Liver (tissue), 3 donors: ENCODE measurements around the gene APLN.

Experiments used
- CTCF ChIP-seq: fragments of 150-350 bp; IDR thresholded peaks from 2 replicates; pipeline ENCODE4 v1.5.1; 2017; ENCODE audit warnings: improper control_type of control experiment, low read depth, low read length; ENCODE audit not compliant: missing input control
- EGR1 ChIP-seq, 2 donors: IDR thresholded peaks; 2 replicates each; pipeline ENCODE4 v1.6.1; 2016 to 2018; ENCODE audit warnings: antibody characterized with exemption in 2 of 2, low read depth in 2 of 2
- FOXA1 ChIP-seq: IDR thresholded peaks from 2 replicates; pipeline ENCODE4 v1.6.1; 2016; ENCODE audit warnings: antibody characterized with exemption
- FOXA2 ChIP-seq: IDR thresholded peaks from 2 replicates; pipeline ENCODE4 v1.6.1; 2016; ENCODE audit warnings: antibody characterized with exemption
- GABPA ChIP-seq, 2 donors: IDR thresholded peaks in 1 of 2; conservative IDR thresholded peaks in 1 of 2; 2 replicates each; pipeline ENCODE4 v1.6.1; 2016; ENCODE audit warnings: antibody characterized with exemption in 2 of 2, mild to moderate bottlenecking in 1 of 2, moderate library complexity in 1 of 2
- HNF4A ChIP-seq, 2 donors: conservative IDR thresholded peaks; 2 replicates each; pipeline ENCODE4 v1.6.1; 2016; ENCODE audit warnings: antibody characterized with exemption in 2 of 2, mild to moderate bottlenecking in 2 of 2
- HNF4G ChIP-seq: IDR thresholded peaks from 2 replicates; pipeline ENCODE4 v1.6.1; 2016; ENCODE audit warnings: antibody characterized with exemption
- MAX ChIP-seq: IDR thresholded peaks from 2 replicates; pipeline ENCODE4 v1.6.1; 2016; ENCODE audit warnings: antibody characterized with exemption
- RAD21 ChIP-seq, 2 donors: IDR thresholded peaks; 2 replicates each; pipeline ENCODE4 v1.6.1; 2016; ENCODE audit warnings: antibody characterized with exemption in 2 of 2, mild to moderate bottlenecking in 2 of 2
- REST ChIP-seq: IDR thresholded peaks from 2 replicates; pipeline ENCODE4 v1.6.1; 2016; ENCODE audit warnings: antibody characterized with exemption, mild to moderate bottlenecking
- SP1 ChIP-seq: IDR thresholded peaks from 2 replicates; pipeline ENCODE4 v1.6.1; 2018; ENCODE audit warnings: antibody characterized with exemption, mild to moderate bottlenecking
- TAF1 ChIP-seq: conservative IDR thresholded peaks from 2 replicates; pipeline ENCODE4 v1.6.1; 2016; ENCODE audit warnings: antibody characterized with exemption, mild to moderate bottlenecking
- YY1 ChIP-seq: IDR thresholded peaks from 2 replicates; pipeline ENCODE4 v1.6.1; 2016; ENCODE audit warnings: antibody characterized with exemption, mild to moderate bottlenecking
- ZBTB33 ChIP-seq: IDR thresholded peaks from 2 replicates; pipeline ENCODE4 v1.6.1; 2016; ENCODE audit warnings: antibody characterized with exemption
- donor health status: healthy.
- donor health status: healthy.

GRCh38 chrX:129700536-129700935 lies 45.8 kb upstream of the APLN start:
- TF ChIP-seq CTCF (no peak), TAF1 (no peak), ZBTB33 (no peak), GABPA (IDR thresholded peaks at IDR 0.05 in 1 of 2, conservative IDR thresholded peaks at IDR 0.05 in 1 of 2) (no peak), SP1 (no peak), HNF4A (conservative IDR thresholded peaks at IDR 0.05) (no peak), REST (no peak), MAX (no peak), HNF4G (no peak), EGR1 (IDR thresholded peaks at IDR 0.05; ENCODE audit: low read depth in 2 of 2) (no peak), RAD21 (IDR thresholded peaks at IDR 0.05) (no peak), FOXA2 (no peak), FOXA1 (no peak), YY1 (no peak)
